HepG2 (cell line): ENCODE measurements around the gene TBC1D16. TPM values are rescaled to one million over a fixed set of nuclear protein-coding genes. Genes with fewer than 3 reads are reported as not detected.
A peak's percentile ranks its signal among the peaks of the same experiment; 100 is the strongest.

ENCODE experiments used
- ARID3A ChIP-seq: IDR thresholded peaks from 2 replicates; pipeline ENCODE4 v1.6.1; 2012; ENCODE audit warnings: low read depth, low read length, improper control_type of control experiment
- HDAC2 ChIP-seq: sonication (generic); formaldehyde crosslinking; IDR thresholded peaks from 2 replicates; pipeline ENCODE4 v1.4.0; 2020; ENCODE audit warnings: missing genetic modification reagents
- HIVEP1 ChIP-seq: sonication (generic); formaldehyde crosslinking; IDR thresholded peaks from 2 replicates; pipeline ENCODE4 v1.4.0; 2020; ENCODE audit warnings: mild to moderate bottlenecking, missing genetic modification reagents
- HNF4G ChIP-seq, 2 experiments: sonication (generic) in 1 of 2; formaldehyde crosslinking in 1 of 2; IDR thresholded peaks; 2 replicates each; pipeline versions ENCODE4 v1.4.0 to v1.6.1; 2011 to 2020; ENCODE audit warnings: borderline replicate concordance in 2 of 2, low read depth in 2 of 2, mild to moderate bottlenecking in 2 of 2, low read length in 1 of 2, missing genetic modification reagents in 1 of 2, moderate library complexity in 1 of 2
- HNRNPK ChIP-seq: fragments of 200-400 bp; formaldehyde crosslinking; IDR thresholded peaks from 2 replicates; pipeline ENCODE4 v1.6.1; 2018; ENCODE audit warnings: low read length, low read depth, moderate library complexity, mild to moderate bottlenecking; ENCODE audit not compliant: poor library complexity, severe bottlenecking
- IRF2 ChIP-seq: IDR thresholded peaks from 2 replicates; pipeline ENCODE4 v1.6.1; 2018; ENCODE audit warnings: missing genetic modification reagents, missing compliant biosample characterization
- KDM3A ChIP-seq: IDR thresholded peaks from 2 replicates; pipeline ENCODE4 v1.6.1; 2018; ENCODE audit warnings: low read depth, missing compliant biosample characterization
- KDM4B ChIP-seq: sonication (generic); formaldehyde crosslinking; IDR thresholded peaks from 2 replicates; pipeline ENCODE4 v1.4.0; 2020; ENCODE audit warnings: missing genetic modification reagents
- KLF16 ChIP-seq, 2 experiments: sonication (generic) in 1 of 2; formaldehyde crosslinking in 1 of 2; IDR thresholded peaks; 2 replicates each; pipeline versions ENCODE4 v1.6.1 to v1.8.0; 2016 to 2023; ENCODE audit warnings: missing genetic modification reagents in 2 of 2, missing compliant biosample characterization in 1 of 2
- KLF6 ChIP-seq: IDR thresholded peaks from 2 replicates; pipeline ENCODE4 v1.8.0; 2016; ENCODE audit warnings: missing biosample characterization, missing genetic modification reagents
- LCORL ChIP-seq, 2 experiments: fragments of 450-650 bp in 1 of 2; sonication (generic) in 1 of 2; formaldehyde crosslinking in 1 of 2; IDR thresholded peaks; 2 replicates each; pipeline versions ENCODE4 v1.5.0 to v1.6.1; 2017 to 2020; ENCODE audit warnings: antibody characterized with exemption in 1 of 2, missing genetic modification reagents in 1 of 2
- LRRFIP1 ChIP-seq: sonication (generic); formaldehyde crosslinking; conservative IDR thresholded peaks from 2 replicates; pipeline ENCODE4 v1.4.0; 2020; ENCODE audit warnings: missing genetic modification reagents
- MATR3 ChIP-seq: sonication (generic); formaldehyde crosslinking; IDR thresholded peaks from 2 replicates; pipeline ENCODE4 v1.4.0; 2020; ENCODE audit warnings: missing genetic modification reagents
- NFE2 ChIP-seq: sonication (generic); formaldehyde crosslinking; IDR thresholded peaks from 2 replicates; pipeline ENCODE4 v1.4.0; 2020; ENCODE audit warnings: missing genetic modification reagents
- TBL1XR1 ChIP-seq: fragments of 150-350 bp; IDR thresholded peaks from 2 replicates; pipeline ENCODE4 v1.6.1; 2014; ENCODE audit warnings: borderline replicate concordance, low read length; ENCODE audit not compliant: partially characterized antibody
- TCF12 ChIP-seq, 2 experiments: fragments of 450-650 bp in 1 of 2; sonication (generic) in 1 of 2; formaldehyde crosslinking in 1 of 2; IDR thresholded peaks; 2 replicates each; pipeline versions ENCODE4 v1.6.1 to v1.8.0; 2017 to 2022; ENCODE audit warnings: antibody characterized with exemption in 1 of 2, mild to moderate bottlenecking in 1 of 2, missing genetic modification reagents in 1 of 2, moderate library complexity in 1 of 2
- ZC3H13 ChIP-seq: sonication (generic); formaldehyde crosslinking; IDR thresholded peaks from 2 replicates; pipeline ENCODE4 v1.8.1; 2023; ENCODE audit warnings: mild to moderate bottlenecking, missing genetic modification reagents, moderate library complexity
- ZNF263 ChIP-seq: sonication (generic); formaldehyde crosslinking; IDR thresholded peaks from 2 replicates; pipeline ENCODE4 v1.4.0; 2020; ENCODE audit warnings: missing genetic modification reagents
- ZNF326 ChIP-seq: sonication (generic); formaldehyde crosslinking; IDR thresholded peaks from 2 replicates; pipeline ENCODE4 v1.4.0; 2020; ENCODE audit warnings: missing genetic modification reagents, borderline replicate concordance
- ZNF552 ChIP-seq: sonication (generic); formaldehyde crosslinking; IDR thresholded peaks from 2 replicates; pipeline ENCODE4 v1.9.0; 2022; ENCODE audit warnings: missing genetic modification reagents, mild to moderate bottlenecking, borderline replicate concordance
- ZNF556 ChIP-seq: sonication (generic); formaldehyde crosslinking; IDR thresholded peaks from 2 replicates; pipeline ENCODE4 v1.4.0; 2020; ENCODE audit warnings: mild to moderate bottlenecking, missing genetic modification reagents, borderline replicate concordance
- ZNF788 ChIP-seq: sonication (generic); formaldehyde crosslinking; IDR thresholded peaks from 2 replicates; pipeline ENCODE4 v1.5.0; 2020; ENCODE audit warnings: mild to moderate bottlenecking, missing genetic modification reagents, borderline replicate concordance
- ZNF83 ChIP-seq: sonication (generic); formaldehyde crosslinking; IDR thresholded peaks from 2 replicates; pipeline ENCODE4 v1.4.0; 2020; ENCODE audit warnings: missing genetic modification reagents, mild to moderate bottlenecking, borderline replicate concordance
- polyA plus RNA-seq, 8 experiments: library from polyadenylated mRNA; depleted of rRNA in 3 of 8; stranded (reverse) in 7 of 8; unstranded in 1 of 8; fragments of >200 nt; fragmentation: Illumina TruSeq in 4 of 8; extraction: Trizol in 4 of 8; gene quantifications; 2 replicates each; pipeline versions ENCODE4 v1.2.1 to v1.2.3, GENCODE V29; 2011 to 2016; ENCODE audit warnings: low read depth in 4 of 8, missing spikeins in 1 of 8, mixed read lengths in 1 of 8; ENCODE audit not compliant: insufficient read depth in 1 of 8
- total RNA-seq, 5 experiments: library from RNA; depleted of rRNA; stranded (reverse); fragments of >200 nt; fragmentation: Illumina TruSeq; extraction: Trizol; gene quantifications; 2 replicates each; pipeline ENCODE4 v1.2.3, GENCODE V29; 2016; ENCODE audit warnings: low read depth in 1 of 5
- TF ChIP-seq, protein P1 (sequence below): sonication (generic); formaldehyde crosslinking; IDR thresholded peaks from 2 replicates; pipeline ENCODE4 v1.4.0; 2020; ENCODE audit warnings: mild to moderate bottlenecking, low read depth, missing genetic modification reagents

The TBC1D16 gene
- total and polyA plus RNA-seq, 2 of the 13 experiments (the other 11 are each of a cell fraction or from before 2014, with no cell fraction given), result 14.9 to 24.9 TPM

DNA sequence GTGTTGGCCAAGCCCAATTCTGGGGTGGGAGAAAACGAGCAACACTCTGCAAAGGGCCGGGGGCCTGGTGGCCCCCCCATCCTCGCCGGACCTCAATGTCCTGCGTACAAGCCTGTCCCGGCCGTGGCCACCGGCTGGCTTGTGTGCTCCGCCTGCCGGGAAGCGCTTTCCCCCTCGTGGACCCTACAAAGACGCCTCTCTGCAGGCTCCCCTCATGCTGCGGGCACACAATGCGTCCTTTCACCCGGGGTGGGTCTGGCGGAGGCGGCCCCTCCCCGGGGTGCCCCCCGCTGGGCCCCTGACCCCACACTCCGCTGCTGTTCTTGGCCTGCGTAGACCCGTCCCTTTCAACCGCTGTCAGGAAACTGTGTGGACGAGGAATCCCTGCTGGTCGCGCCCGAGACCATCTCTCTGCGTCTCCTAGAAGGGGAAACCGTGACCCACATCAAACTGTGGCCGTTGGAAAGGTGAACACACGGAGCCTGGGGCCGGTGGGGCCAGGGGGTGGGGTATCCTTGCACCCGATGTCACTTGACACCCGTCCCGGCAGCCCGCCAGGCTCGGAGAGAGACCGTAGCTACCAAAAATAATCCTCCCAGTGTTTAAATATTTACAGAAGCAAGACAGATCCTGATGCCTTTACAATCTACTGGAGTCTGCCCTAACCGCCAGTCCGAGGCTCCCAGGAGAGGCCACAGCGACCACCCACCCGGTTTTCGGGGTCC is 43.6 kb downstream of the TBC1D16 start (continued):
- TF ChIP-seq IRF2 (CRISPR knock-in tag) (peak; percentile 72; the same call in 1 of the 2 replicates), LCORL (IDR thresholded peaks at IDR 0.05) (no peak), LCORL (CRISPR knock-in tag; IDR thresholded peaks at IDR 0.05) (peak; percentile 99), ZNF83 (CRISPR knock-in tag) (0 out of 2 replicates have a peak, but pooled peaks have one; percentile 18), KDM4B (no peak; the same call in 1 of the 2 replicates), ZNF263 (CRISPR knock-in tag) (peak; percentile 53), KLF6 (peak; percentile 86), TBL1XR1 (peak; percentile 10), ZNF552 (CRISPR knock-in tag) (0 out of 2 replicates have a peak, but pooled peaks have one; percentile 56), MATR3 (CRISPR knock-in tag) (no peak), NFE2 (CRISPR knock-in tag) (no peak), ZNF788 (no peak; the same call in 1 of the 2 replicates), ZC3H13 (CRISPR knock-in tag) (peak; percentile 38), HNRNPK (peak; percentile 8), HDAC2 (peak; percentile 71), ZNF556 (peak; percentile 62; the same call in 1 of the 2 replicates), ARID3A (peak; percentile 19; the same call in 1 of the 2 replicates), KDM3A (peak; percentile 82), HIVEP1 (CRISPR knock-in tag) (peak; percentile 90), TCF12 (IDR thresholded peaks at IDR 0.05) (no peak), TCF12 (CRISPR knock-in tag; IDR thresholded peaks at IDR 0.05) (peak; percentile 75), ZNF326 (CRISPR knock-in tag) (no peak), KLF16 (CRISPR knock-in tag; IDR thresholded peaks at IDR 0.05) (peak in 1 of 2 experiments; percentile 80; a peak in 1 of 4 replicates), LRRFIP1 (CRISPR knock-in tag) (no peak; the same call in 1 of the 2 replicates), HNF4G (IDR thresholded peaks at IDR 0.05; ENCODE audit: borderline replicate concordance, low read depth, low read length) (no peak), HNF4G (CRISPR knock-in tag; IDR thresholded peaks at IDR 0.05; ENCODE audit: borderline replicate concordance, low read depth) (peak; percentile 39; the same call in 1 of the 2 replicates)
- TF ChIP-seq, protein P1, sequence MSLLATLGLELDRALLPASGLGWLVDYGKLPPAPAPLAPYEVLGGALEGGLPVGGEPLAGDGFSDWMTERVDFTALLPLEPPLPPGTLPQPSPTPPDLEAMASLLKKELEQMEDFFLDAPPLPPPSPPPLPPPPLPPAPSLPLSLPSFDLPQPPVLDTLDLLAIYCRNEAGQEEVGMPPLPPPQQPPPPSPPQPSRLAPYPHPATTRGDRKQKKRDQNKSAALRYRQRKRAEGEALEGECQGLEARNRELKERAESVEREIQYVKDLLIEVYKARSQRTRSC (CRISPR knock-in tag), result no peak
